Mucosa of descending colon (tissue), 3 donors: ENCODE results near the gene SCAP. TPM values are rescaled to one million over a fixed set of nuclear protein-coding genes. Genes with fewer than 3 reads are reported as not detected.

Source experiments
- ATAC-seq: fragments of 200-7000 bp; cut with Tn5 transposase; one replicate; pipeline ENCODE4 v1.9.1; 2020; ENCODE audit warnings: mild to moderate bottlenecking, moderate library complexity
- DNase-seq, 3 donors: peaks; one replicate each; pipeline ENCODE4 v3.0.0-alpha.2; 2020
- H3K36me3 ChIP-seq: fragments of 200-600 bp; one replicate; pipeline ENCODE4 v1.8.0; 2021; ENCODE audit warnings: low read depth, mild to moderate bottlenecking
- H3K4me1 ChIP-seq: fragments of 200-600 bp; one replicate; pipeline ENCODE4 v1.8.0; 2021; ENCODE audit warnings: low read depth, mild to moderate bottlenecking
- H3K4me3 ChIP-seq: fragments of 200-600 bp; one replicate; pipeline ENCODE4 v1.8.0; 2021; ENCODE audit warnings: mild to moderate bottlenecking
- H3K9me3 ChIP-seq: fragments of 200-600 bp; one replicate; pipeline ENCODE4 v1.8.0; 2021; ENCODE audit warnings: mild to moderate bottlenecking
- intact Hi-C, 2 donors: fragments of 100-400 bp; cut with DNase I in 1 of 2; cut with micrococcal nuclease in 1 of 2; formaldehyde crosslinking; loops; one replicate each; pipeline versions ENCODE4 v1.11.0 to v1.11.1; 2022; cut with DNase I, micrococcal nuclease
- total RNA-seq, 3 donors: library from RNA; stranded (reverse); fragmentation: NEBNext Ultra II Directional in 2 of 3; extraction: Animal tissue kit (Norgen Biotek cat#: 25700) in 2 of 3; gene quantifications; one replicate each; pipeline versions ENCODE4 v1.2.1 to v1.2.4, GENCODE V29; 2021 to 2023
- TF ChIP-seq, protein P1 (sequence below): fragments of 200-600 bp; IDR thresholded peaks from one replicate; pipeline ENCODE4 v1.8.0; 2022; ENCODE audit warnings: antibody characterized with exemption, mild to moderate bottlenecking
- donor health status: DM: no; HTN: no; CAD: no; lungs with moderate emphysema.
- donor health status: DM: no; HTN: no; CAD: no.
- donor health status: DM: no; HTN: yes; CAD: no.

SCAP gene
- total RNA-seq, 3 donors from 2014 or later, result 107 to 151 (median 115) TPM

DNA sequence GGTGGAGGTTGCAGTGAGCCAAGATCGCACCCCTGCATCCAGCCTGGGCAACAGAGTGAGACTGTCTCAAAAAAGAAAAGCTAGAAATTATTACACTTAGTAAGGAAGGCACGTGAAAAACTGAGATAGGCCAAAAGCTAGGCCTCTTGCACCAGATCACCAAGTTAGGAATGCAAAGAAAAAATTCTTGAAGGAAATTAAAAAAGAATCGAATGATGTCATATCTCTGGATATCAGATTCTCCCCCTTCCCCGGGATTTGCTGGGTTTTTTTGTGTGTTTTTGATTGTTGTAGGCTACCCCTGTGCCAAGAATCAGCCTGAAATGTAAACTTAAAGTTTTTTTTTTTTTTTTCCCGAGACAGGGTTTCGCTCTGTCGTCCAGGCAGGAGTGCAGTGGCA, 77.5 kb downstream of the SCAP start:
- Histone ChIP-seq H3K4me1 (no peaks in the 10 kb centered on the region), H3K36me3 (no peaks in the 10 kb centered on the region), H3K9me3 (no peaks in the 10 kb centered on the region), H3K4me3 (no peak overlapping the region)
- DNase-seq (no peak), ATAC-seq (no peak)
- TF ChIP-seq, protein P1, sequence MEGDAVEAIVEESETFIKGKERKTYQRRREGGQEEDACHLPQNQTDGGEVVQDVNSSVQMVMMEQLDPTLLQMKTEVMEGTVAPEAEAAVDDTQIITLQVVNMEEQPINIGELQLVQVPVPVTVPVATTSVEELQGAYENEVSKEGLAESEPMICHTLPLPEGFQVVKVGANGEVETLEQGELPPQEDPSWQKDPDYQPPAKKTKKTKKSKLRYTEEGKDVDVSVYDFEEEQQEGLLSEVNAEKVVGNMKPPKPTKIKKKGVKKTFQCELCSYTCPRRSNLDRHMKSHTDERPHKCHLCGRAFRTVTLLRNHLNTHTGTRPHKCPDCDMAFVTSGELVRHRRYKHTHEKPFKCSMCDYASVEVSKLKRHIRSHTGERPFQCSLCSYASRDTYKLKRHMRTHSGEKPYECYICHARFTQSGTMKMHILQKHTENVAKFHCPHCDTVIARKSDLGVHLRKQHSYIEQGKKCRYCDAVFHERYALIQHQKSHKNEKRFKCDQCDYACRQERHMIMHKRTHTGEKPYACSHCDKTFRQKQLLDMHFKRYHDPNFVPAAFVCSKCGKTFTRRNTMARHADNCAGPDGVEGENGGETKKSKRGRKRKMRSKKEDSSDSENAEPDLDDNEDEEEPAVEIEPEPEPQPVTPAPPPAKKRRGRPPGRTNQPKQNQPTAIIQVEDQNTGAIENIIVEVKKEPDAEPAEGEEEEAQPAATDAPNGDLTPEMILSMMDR, result no peak
- intact Hi-C loops, result no loop called here

DNA sequence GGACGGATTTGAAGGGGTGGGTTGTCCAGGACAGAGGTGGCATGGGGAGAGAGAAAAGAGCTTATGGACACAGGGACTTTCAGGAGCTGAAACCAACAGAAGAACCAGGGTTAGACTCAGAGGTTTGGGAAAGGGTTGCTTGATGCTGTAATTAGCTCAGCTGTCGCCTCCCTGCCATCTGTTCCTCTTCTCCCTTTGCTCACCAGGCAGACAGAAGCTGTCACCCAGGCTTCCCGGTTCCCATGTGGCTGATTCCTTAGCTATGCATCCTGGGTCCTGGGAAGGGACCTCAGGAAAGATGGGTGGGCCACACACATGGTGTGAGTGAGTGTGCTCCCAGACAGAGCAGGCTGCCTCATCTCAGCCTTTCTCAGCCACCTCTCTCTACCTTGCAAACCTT, 80.9 kb downstream of the SCAP start:
- H3K36me3 ChIP-seq, result no peaks in the 10 kb centered on the region
- no peaks in the 10 kb centered on the region for H3K4me1 ChIP-seq
- intact Hi-C loops, result no loop called here
- H3K4me3 ChIP-seq, result no peak overlapping the region
- DNase-seq (no peak), ATAC-seq (peak; percentile 16)
- H3K9me3 ChIP-seq, result no peaks in the 10 kb centered on the region
- TF ChIP-seq, protein P1, result no peak

DNA sequence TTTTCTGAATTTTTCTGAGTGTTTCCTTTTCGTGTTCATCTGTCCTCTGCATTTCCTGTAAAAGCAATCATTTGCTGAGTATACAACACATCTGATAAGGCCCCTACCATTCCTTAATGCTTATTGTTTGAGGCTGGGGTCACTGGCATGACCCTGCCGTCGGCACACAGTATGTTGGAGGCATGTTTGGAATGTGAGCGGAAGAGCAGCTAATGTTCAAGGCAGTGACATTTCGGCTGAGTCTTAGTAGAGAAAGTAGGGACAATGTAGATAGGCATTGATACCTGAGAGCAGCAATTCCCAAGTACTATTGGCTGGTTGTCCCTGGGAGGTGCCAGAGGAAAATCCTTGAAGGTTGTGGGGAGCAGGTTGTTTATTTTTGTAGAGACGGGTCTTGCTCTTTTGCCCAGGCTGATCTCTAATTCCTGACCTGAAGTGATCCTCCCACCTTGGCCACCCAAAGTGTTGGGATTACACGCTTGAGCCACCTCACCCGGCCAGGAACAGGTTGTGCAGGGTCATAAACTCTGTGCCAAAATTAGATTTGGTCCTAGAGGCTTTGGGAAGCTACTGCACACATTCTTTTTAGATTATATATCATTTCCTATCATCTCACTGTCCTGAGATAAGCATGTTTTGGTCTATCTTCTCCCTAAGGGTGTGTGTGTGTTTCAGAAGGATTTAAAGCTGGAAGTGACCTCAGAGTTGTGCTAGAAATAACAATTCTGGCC, 81.4 kb downstream of the SCAP start:
- H3K4me1 ChIP-seq, result no peaks in the 10 kb centered on the region
- TF ChIP-seq, protein P1, result no peak
- DNase-seq (no peak), ATAC-seq (peak; percentile 36)
- intact Hi-C loops, result no loop called here
- no peak overlapping the region for H3K4me3 ChIP-seq
- no peaks in the 10 kb centered on the region for H3K36me3 ChIP-seq
- no peaks in the 10 kb centered on the region for H3K9me3 ChIP-seq

DNA sequence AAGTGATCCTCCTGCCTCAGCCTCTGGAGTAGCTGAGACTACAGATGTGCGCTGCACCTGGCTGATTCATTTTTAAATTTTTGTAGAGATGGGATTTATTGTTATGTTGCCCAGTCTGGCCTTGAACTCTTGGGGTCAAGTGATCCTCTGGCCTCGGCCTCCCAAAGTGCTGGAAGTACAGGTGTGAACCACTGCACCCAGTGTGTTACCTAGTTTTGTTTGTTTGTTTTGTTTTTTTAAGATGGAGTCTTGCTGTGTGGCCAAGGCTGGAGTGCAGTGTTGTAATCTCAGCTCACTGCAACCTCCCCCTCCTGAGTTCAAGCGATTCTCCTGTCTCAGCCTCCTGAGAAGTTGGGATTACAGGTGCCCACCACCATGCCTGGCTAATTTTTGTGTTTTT, 82.8 kb downstream of the SCAP start:
- TF ChIP-seq, protein P1, result no peak
- intact Hi-C loops, result no loop called here
- H3K9me3 ChIP-seq, result no peaks in the 10 kb centered on the region
- H3K36me3 ChIP-seq, result no peaks in the 10 kb centered on the region
- no peak for ATAC-seq
- DNase-seq, result no peak
- H3K4me3 ChIP-seq, result no peak overlapping the region
- H3K4me1 ChIP-seq, result no peaks in the 10 kb centered on the region

DNA sequence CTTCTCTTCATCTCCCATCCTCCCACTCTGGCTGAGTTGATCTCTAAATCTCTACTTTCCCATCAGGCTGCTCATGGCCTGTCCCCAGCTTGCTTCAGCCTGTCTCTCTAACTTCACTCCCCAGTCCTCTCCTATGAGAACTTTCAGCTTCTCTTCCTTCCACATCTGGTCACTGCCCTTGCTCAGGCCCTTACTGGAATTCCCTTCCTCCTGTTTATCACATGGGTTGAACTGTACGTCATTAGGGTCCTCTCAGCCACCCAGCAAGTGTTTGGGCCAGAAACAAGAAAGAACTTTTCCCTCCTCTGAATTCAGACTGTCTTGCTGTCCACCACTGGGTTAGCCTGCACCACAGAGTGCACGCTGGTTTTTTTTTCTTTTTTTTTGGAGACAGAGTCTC, 89.9 kb downstream of the SCAP start:
- H3K36me3 ChIP-seq, result no peaks in the 10 kb centered on the region
- intact Hi-C loops, result no loop called here
- ATAC-seq (no peak), DNase-seq (no peak)
- H3K9me3 ChIP-seq, result no peaks in the 10 kb centered on the region
- H3K4me3 ChIP-seq, result no peak overlapping the region
- peaks cover 6% of the 10 kb centered on the region for H3K4me1 ChIP-seq
- TF ChIP-seq, protein P1, result no peak

DNA sequence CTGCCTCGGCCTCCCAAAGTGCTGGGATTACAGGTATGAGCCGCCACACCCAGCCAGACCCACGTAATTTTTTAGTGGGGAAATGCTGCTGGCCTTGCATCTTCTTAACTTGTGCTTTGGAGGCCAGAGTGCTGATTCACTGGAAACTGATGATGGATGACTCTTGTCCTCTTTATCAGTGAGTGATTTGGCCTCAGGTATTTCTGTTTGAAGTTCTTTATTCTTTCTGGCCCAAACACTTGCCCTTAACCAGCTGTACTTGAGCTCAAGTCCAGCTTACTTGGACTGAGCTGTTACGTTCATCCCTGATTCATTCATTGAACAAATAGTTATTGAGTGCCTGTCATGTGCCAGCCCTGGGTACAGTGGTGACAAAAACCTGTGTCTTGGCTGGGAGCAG, 90.7 kb downstream of the SCAP start:
- ATAC-seq, result no peak
- TF ChIP-seq, protein P1, result no peak
- Histone ChIP-seq H3K4me3 (no peak overlapping the region), H3K4me1 (peaks cover 7% of the 10 kb centered on the region), H3K36me3 (peaks cover 3% of the 10 kb centered on the region), H3K9me3 (no peaks in the 10 kb centered on the region)
- no peak for DNase-seq
- intact Hi-C loops, result no loop called here
